ENCODE results near the gene THAP9.

- TF ChIP-seq CTCF (IDR thresholded peaks at IDR 0.05) (no peak), POLR2A (IDR thresholded peaks at IDR 0.05) (no peak)
Measured at GRCh38 chr4:82861529-82861928, 39.0 kb upstream of the THAP9 start.
